K562 (cell line): Measurements from ENCODE around the gene FHL1. TPM values are rescaled to one million over a fixed set of nuclear protein-coding genes. Genes with fewer than 3 reads are reported as not detected.
A peak's percentile ranks its signal among the peaks of the same experiment; 100 is the strongest.

Experiments
- ELF2 ChIP-seq: fragments of 250-450 bp; sonication (Bioruptor Pico); IDR thresholded peaks from 2 replicates; pipeline ENCODE4 v1.5.0; 2021; ENCODE audit warnings: mild to moderate bottlenecking
- FOXA3 ChIP-seq, 2 experiments: fragments of 450-650 bp in 1 of 2; sonication (generic) in 1 of 2; formaldehyde crosslinking; IDR thresholded peaks in 1 of 2; conservative IDR thresholded peaks in 1 of 2; 2 replicates each; pipeline versions ENCODE4 v1.4.0 to v1.8.0; 2020 to 2022; ENCODE audit warnings: mild to moderate bottlenecking in 2 of 2, missing genetic modification reagents in 1 of 2
- GABPB2 ChIP-seq: fragments of 250-450 bp; sonication (Bioruptor Pico); conservative IDR thresholded peaks from 2 replicates; pipeline ENCODE4 v1.5.1; 2021; ENCODE audit warnings: mild to moderate bottlenecking
- KAT2B ChIP-seq: IDR thresholded peaks from one replicate; pipeline ENCODE4 v1.6.1; 2012; ENCODE audit warnings: low read depth, mild to moderate bottlenecking, control low read depth, inconsistent platforms, low read length, moderate library complexity
- LCOR ChIP-seq: sonication (generic); formaldehyde crosslinking; IDR thresholded peaks from 2 replicates; pipeline ENCODE4 v1.8.0; 2022; ENCODE audit warnings: mild to moderate bottlenecking, missing genetic modification reagents
- MEIS2 ChIP-seq: fragments of 450-650 bp; IDR thresholded peaks from 2 replicates; pipeline ENCODE4 v1.6.1; 2014; ENCODE audit warnings: mild to moderate bottlenecking; ENCODE audit not compliant: partially characterized antibody
- POLR2AphosphoS2 ChIP-seq: IDR thresholded peaks from 2 replicates; pipeline ENCODE4 v1.6.1; 2012; ENCODE audit warnings: low read length, improper control_type of control experiment
- RBM14 ChIP-seq: fragments of 200-400 bp; formaldehyde crosslinking; IDR thresholded peaks from 2 replicates; pipeline ENCODE4 v1.6.1; 2018; ENCODE audit warnings: low read depth, mild to moderate bottlenecking, low read length, moderate library complexity, borderline replicate concordance; ENCODE audit not compliant: insufficient read depth
- SOX6 ChIP-seq: fragments of 450-650 bp; IDR thresholded peaks from 2 replicates; pipeline ENCODE4 v1.6.1; 2014; ENCODE audit warnings: mild to moderate bottlenecking
- ZNF146 ChIP-seq: IDR thresholded peaks from one replicate; pipeline ENCODE4 v1.6.1; 2018; ENCODE audit warnings: missing compliant biosample characterization; ENCODE audit not compliant: unreplicated experiment
- ZNF77 ChIP-seq: fragments of 250-450 bp; sonication (Bioruptor Pico); IDR thresholded peaks from 2 replicates; pipeline ENCODE4 v1.5.0; 2020
- ZSCAN32 ChIP-seq: fragments of 450-650 bp; formaldehyde crosslinking; IDR thresholded peaks from 2 replicates; pipeline ENCODE4 v1.4.0; 2020; ENCODE audit warnings: mild to moderate bottlenecking, moderate library complexity
- polyA plus RNA-seq, 8 experiments: library from polyadenylated mRNA; depleted of rRNA in 4 of 8; stranded (reverse) in 5 of 8; unstranded in 3 of 8; fragments of >200 nt; fragmentation: Nextera tagmentation in 2 of 8; fragmentation: Illumina TruSeq in 1 of 8; extraction: Ambion mirVana in 2 of 8; extraction: Trizol in 1 of 8; gene quantifications; 2 replicates each; pipeline versions ENCODE4 v1.2.1 to v1.2.3, GENCODE V29; 2011 to 2014; ENCODE audit warnings: inconsistent platforms in 1 of 8, missing spikeins in 1 of 8
- total RNA-seq, 7 experiments: library from RNA; depleted of rRNA in 6 of 7; stranded (reverse); fragments of >200 nt in 6 of 7; fragmentation: Illumina TruSeq in 2 of 7; extraction: Trizol in 2 of 7; gene quantifications; 2 replicates each; pipeline versions ENCODE4 v1.2.1 to v1.2.3, GENCODE V29; 2011 to 2021; ENCODE audit warnings: low replicate concordance in 1 of 7
- TF ChIP-seq, protein P1 (sequence below): fragments of 250-450 bp; sonication (Bioruptor Pico); IDR thresholded peaks from 2 replicates; pipeline ENCODE4 v1.8.0; 2021; ENCODE audit warnings: borderline replicate concordance, mild to moderate bottlenecking, moderate library complexity; ENCODE audit not compliant: poor library complexity, severe bottlenecking
- TF ChIP-seq, protein P2 (sequence below): sonication (generic); formaldehyde crosslinking; IDR thresholded peaks from 2 replicates; pipeline ENCODE4 v1.4.0; 2020; ENCODE audit warnings: mild to moderate bottlenecking, missing genetic modification reagents
- TF ChIP-seq, protein P3 (sequence below): sonication (generic); formaldehyde crosslinking; IDR thresholded peaks from 2 replicates; pipeline ENCODE4 v1.8.0; 2022; ENCODE audit warnings: mild to moderate bottlenecking, missing genetic modification reagents
- TF ChIP-seq, protein P4 (sequence below): fragments of 450-650 bp; IDR thresholded peaks from 2 replicates; pipeline ENCODE4 v1.6.1; 2016; ENCODE audit warnings: missing biosample characterization, missing genetic modification characterization
- TF ChIP-seq, protein P5 (sequence below): fragments of 250-450 bp; sonication (Bioruptor Pico); IDR thresholded peaks from 2 replicates; pipeline ENCODE4 v1.4.0; 2020; ENCODE audit warnings: mild to moderate bottlenecking, moderate library complexity, borderline replicate concordance

Gene FHL1
- total and polyA plus RNA-seq, 9 of the 15 experiments (the other 6 are each of a cell fraction or from before 2014, with no cell fraction given): 0.03 to 3.0 (median 0.13) TPM; not detected in 1

DNA sequence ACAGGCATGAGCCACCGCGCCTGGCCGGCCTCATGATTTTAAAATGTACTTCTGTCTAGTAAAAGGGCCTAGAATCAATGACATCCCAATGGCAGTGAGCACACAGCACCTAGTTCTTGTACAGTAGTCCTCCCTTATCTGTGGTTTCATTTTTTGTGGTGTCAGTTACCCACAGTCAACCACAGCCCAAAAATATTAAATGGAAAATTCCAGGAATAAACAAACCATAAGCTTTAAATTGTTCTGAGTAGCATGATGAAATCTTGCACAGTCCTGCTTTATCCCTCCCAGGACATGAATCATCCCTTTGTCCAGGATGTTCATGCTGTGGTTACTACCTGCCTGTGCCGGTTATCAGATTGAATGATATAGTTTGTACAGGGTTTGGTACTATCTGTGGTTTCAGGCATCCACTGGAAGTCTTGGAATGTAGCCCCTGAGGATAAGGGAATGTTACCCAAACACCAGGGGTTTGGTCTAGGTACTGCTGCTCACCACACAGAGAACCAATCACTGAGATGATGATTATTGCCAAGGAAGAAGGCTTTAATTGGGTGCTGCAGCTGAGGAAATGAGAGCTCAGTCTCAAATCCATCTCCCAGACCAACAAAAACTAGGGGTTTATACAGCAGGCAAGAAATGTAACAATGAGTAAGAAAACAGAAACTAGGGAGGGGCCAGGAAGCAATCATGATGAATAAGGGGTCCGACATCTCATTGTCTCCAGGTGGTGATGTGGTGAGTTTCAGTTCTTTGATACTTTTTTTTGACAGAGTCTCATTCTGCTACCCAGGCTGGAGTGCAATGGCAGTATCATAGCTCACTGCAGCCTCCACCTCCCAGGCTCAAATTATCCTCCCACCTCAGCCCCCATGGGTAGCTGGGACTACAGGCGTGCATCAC lies 16.2 kb upstream of the FHL1 start (continued):
- TF ChIP-seq, protein P1, sequence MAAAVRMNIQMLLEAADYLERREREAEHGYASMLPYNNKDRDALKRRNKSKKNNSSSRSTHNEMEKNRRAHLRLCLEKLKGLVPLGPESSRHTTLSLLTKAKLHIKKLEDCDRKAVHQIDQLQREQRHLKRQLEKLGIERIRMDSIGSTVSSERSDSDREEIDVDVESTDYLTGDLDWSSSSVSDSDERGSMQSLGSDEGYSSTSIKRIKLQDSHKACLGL (CRISPR knock-in tag): no peak
- no peak for TF ChIP-seq ZNF77
- TF ChIP-seq SOX6: peak; percentile 98
- TF ChIP-seq FOXA3 (CRISPR knock-in tag; conservative IDR thresholded peaks at IDR 0.05 in 1 of 2, IDR thresholded peaks at IDR 0.05 in 1 of 2): no peak
- TF ChIP-seq ZSCAN32 (CRISPR knock-in tag): no peak
- no peak for TF ChIP-seq ELF2
- no peak for TF ChIP-seq GABPB2
- TF ChIP-seq, protein P2, sequence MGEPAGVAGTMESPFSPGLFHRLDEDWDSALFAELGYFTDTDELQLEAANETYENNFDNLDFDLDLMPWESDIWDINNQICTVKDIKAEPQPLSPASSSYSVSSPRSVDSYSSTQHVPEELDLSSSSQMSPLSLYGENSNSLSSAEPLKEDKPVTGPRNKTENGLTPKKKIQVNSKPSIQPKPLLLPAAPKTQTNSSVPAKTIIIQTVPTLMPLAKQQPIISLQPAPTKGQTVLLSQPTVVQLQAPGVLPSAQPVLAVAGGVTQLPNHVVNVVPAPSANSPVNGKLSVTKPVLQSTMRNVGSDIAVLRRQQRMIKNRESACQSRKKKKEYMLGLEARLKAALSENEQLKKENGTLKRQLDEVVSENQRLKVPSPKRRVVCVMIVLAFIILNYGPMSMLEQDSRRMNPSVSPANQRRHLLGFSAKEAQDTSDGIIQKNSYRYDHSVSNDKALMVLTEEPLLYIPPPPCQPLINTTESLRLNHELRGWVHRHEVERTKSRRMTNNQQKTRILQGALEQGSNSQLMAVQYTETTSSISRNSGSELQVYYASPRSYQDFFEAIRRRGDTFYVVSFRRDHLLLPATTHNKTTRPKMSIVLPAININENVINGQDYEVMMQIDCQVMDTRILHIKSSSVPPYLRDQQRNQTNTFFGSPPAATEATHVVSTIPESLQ (CRISPR knock-in tag): no peak
- TF ChIP-seq, protein P3, sequence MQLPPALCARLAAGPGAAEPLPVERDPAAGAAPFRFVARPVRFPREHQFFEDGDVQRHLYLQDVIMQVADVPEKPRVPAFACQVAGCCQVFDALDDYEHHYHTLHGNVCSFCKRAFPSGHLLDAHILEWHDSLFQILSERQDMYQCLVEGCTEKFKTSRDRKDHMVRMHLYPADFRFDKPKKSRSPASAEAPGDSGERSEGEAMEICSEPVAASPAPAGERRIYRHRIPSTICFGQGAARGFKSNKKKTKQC (CRISPR knock-in tag): no peak
- TF ChIP-seq, protein P4, sequence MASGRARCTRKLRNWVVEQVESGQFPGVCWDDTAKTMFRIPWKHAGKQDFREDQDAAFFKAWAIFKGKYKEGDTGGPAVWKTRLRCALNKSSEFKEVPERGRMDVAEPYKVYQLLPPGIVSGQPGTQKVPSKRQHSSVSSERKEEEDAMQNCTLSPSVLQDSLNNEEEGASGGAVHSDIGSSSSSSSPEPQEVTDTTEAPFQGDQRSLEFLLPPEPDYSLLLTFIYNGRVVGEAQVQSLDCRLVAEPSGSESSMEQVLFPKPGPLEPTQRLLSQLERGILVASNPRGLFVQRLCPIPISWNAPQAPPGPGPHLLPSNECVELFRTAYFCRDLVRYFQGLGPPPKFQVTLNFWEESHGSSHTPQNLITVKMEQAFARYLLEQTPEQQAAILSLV (tag): no peak
- TF ChIP-seq ZNF146: no peak
- no peak for TF ChIP-seq RBM14
- TF ChIP-seq KAT2B: no peak
- TF ChIP-seq MEIS2: peak; percentile 87
- TF ChIP-seq, protein P5, sequence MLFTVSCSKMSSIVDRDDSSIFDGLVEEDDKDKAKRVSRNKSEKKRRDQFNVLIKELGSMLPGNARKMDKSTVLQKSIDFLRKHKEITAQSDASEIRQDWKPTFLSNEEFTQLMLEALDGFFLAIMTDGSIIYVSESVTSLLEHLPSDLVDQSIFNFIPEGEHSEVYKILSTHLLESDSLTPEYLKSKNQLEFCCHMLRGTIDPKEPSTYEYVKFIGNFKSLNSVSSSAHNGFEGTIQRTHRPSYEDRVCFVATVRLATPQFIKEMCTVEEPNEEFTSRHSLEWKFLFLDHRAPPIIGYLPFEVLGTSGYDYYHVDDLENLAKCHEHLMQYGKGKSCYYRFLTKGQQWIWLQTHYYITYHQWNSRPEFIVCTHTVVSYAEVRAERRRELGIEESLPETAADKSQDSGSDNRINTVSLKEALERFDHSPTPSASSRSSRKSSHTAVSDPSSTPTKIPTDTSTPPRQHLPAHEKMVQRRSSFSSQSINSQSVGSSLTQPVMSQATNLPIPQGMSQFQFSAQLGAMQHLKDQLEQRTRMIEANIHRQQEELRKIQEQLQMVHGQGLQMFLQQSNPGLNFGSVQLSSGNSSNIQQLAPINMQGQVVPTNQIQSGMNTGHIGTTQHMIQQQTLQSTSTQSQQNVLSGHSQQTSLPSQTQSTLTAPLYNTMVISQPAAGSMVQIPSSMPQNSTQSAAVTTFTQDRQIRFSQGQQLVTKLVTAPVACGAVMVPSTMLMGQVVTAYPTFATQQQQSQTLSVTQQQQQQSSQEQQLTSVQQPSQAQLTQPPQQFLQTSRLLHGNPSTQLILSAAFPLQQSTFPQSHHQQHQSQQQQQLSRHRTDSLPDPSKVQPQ (CRISPR knock-in tag): no peak
- TF ChIP-seq LCOR (CRISPR knock-in tag): peak; percentile 80; the same call in 1 of the 2 replicates
- no peak for TF ChIP-seq POLR2AphosphoS2
